Measurements from ENCODE around the gene SAMD4B.
"Not testable (repeated sequence)": the region's sequence is repeated elsewhere in the genome, so short reads cannot be mapped to it uniquely, and the experiment has no call there.

The SAMD4B gene

GRCh38 chr19:39369200-39369599 is 27.0 kb downstream of the SAMD4B start:
- no peak for DNase-seq (ENCODE audit: low read depth in 2 of 2)

DNA sequence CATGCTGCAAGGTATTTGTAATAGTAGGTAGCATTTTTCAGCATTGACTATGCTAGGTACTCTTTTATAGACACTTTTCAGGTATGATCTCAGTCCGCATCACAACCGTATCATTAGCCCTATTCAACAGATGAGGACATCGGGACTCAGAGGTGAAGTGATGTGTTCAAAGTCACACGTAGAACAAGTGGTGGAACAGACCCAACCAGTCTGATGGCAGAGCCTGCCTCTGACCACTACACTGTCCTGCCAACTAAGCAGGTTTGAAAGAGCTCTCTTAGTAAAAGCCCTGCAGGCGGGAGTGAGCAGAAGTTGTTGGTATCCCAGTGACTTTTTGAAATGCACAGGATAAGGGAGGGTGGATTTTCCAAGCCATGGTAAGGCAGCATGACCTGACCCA is 28.5 kb downstream of the SAMD4B start:
- DNase-seq (ENCODE audit: low read depth in 2 of 2): no peak

- DNase-seq (ENCODE audit: low read depth in 2 of 2): peak; percentile 92 to 93
Observed at GRCh38 chr19:39372047-39372802, 30.0 kb downstream of the SAMD4B start.

DNA sequence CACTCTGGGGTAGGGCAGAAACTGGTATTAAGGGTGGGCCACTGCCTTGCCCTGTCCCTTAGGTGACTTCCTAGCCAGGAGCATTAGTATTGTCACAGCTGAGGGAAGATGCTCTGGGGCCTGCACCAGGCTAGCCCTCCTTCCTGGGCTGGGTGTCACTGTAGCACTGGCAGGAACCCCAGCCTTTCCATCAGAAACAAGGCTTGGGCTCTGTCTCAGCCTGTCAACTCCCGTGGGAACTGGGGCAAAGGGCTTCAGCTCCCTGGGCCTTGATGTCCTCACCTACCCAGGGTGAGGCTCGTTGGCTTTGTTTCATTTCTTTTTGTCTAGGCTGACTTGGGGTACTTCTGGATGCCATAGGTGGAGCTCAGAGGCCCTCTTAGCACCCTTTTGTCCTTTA is 30.7 kb downstream of the SAMD4B start:
- DNase-seq (ENCODE audit: low read depth in 2 of 2): no peak

DNA sequence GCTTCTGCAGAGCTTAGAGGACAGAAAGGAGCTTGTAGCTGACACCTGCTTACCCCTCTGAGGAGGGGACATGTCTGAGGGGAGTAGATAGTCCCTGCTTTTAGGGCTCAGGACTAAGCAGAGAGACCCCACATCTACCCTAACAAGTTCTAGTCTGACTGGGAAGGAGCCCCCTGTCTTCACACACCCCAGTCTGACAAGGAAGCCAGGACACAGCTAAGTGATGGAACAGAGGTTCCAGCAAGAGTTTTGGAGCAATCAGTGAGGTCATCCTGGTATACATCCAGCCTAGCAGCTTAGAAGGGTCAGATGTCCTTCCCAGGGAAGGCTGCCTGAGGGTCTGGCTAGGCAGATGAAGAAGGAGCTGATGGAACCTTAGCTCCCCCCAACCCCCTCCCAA is 33.7 kb downstream of the SAMD4B start:
- DNase-seq (ENCODE audit: low read depth in 2 of 2): no peak

DNA sequence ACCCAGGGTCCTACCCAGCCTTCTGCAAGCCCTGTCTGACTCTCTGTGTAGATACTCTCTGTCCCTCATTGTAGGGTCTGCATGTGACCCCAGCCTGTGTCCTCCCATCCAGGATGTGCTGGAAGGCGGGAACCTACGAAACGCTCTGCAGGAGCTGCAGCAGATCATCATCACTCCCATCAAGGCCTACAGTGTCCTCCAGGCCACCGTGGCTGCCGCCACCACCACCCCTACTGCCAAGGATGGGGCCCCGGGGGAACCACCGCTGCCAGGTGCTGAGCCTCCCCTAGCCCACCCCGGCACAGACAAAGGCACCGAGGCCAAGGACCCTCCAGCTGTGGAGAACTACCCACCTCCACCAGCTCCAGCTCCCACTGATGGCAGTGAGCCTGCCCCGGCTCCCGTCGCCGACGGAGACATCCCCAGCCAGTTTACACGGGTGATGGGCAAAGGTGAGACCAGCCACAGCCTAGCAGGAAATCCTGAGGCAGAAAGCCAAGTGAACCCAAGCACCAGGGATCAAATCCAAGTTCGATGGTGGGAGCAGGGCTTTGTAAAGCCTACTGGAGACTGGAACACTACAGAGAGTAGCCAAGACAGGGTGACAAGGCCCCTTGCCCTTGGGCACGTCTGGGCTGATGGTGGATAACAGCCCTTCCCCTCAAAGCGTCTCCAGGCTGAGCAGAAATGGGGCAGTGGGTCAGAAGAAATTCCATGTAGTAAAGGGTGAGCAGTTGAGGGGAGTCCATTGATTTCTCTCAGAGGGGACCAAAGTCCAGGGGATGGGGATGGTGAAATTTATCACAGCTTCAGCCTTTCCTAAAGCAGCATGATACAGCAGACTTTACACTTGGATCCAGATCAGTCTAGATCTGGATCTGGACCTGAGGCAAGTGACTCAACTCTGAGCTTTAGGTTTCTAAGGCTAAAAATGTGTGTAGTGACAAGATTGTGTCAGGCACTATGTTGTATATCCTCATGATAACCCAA is 35.4 kb downstream of the SAMD4B start:
- no peak for DNase-seq (ENCODE audit: low read depth in 2 of 2)

GRCh38 chr19:39379366-39379765 is 37.1 kb downstream of the SAMD4B start:
- DNase-seq (ENCODE audit: low read depth in 2 of 2): not testable (repeated sequence)

- DNase-seq (ENCODE audit: low read depth in 2 of 2): no peak
Observed at GRCh38 chr19:39379865-39380396, 37.7 kb downstream of the SAMD4B start.

- DNase-seq (ENCODE audit: low read depth in 2 of 2): no peak
Observed at GRCh38 chr19:39380521-39381502, 38.6 kb downstream of the SAMD4B start.

GRCh38 chr19:39381910-39382611 is 39.8 kb downstream of the SAMD4B start:
- DNase-seq (ENCODE audit: low read depth in 2 of 2): no peak

DNA sequence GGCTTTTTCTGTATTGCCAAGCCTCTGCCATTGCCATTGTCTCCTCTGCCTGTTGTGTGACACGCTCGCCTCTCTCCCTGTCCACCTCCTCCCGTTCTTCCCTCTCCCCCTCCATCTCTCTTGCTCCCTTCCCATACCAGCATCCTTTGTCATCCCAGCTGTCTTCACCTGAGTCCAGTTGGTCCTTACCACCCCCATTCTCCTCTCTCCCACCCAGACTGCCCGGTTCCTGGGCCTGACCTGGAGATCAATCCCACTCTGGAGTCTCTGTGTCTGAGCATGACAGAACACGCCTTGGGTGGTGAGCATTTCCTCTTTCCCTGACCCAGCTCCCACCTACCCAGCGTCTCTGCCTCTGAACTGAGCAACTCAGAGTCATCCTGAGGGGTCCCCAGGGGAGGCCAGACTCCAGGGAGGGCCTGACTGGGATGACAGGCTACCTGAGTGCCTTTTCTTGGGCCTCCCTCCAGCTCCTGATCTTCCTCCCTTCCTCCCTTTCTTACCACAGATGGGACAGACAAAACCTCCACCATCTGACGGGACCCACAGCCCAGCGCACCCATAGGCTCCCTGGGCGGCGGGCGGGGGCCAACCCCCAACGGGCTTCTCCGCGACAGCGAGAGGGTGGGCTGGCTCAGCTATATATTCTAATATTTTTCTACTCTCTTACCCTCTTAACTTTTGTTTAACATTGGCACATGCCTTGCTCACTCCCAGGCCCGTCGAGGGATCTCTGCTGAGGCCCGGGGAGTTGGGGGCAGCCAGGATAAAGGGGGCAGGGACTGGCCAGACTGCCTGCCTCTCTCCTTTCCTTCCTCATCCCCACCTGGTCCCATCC is 41.0 kb downstream of the SAMD4B start:
- no peak for DNase-seq (ENCODE audit: low read depth in 2 of 2)

DNA sequence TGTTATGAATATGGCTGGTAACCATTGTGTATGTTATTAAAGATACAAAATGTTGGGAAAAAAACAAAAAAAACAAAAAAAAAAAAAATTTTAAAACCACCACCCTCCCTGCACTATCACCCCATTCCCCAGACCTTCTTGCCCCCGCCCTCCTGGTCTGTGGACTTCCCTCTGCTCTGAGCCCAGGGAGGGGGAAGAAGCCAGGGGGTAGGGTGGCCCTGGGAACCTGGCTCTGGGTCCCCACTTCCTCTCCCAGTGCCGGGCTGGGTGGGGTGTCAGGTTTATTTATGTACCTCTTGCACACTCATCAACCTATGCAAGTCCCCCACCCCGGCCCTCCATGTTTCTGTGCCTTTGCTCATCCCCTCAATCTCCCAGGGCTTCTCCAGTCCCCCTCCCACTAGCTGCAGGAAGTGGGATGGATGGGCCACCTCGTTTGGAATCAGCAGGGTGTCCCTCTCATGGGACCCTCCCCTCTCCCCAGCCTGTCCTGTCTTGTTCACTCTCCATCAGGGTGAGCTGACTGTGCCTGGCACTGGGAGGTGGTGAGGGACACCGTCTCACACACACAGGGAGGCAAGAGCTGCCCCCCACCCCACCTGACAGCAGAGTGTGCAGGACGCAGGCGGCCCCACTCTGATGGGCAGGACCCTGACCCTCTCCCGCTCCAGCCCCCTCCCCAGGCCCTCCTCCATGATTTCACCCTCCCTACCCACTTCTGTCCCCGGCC is 42.8 kb downstream of the SAMD4B start:
- no peak for DNase-seq (ENCODE audit: low read depth in 2 of 2)

GRCh38 chr19:39385629-39386411 is 43.6 kb downstream of the SAMD4B start:
- DNase-seq (ENCODE audit: low read depth in 2 of 2): no peak

DNA sequence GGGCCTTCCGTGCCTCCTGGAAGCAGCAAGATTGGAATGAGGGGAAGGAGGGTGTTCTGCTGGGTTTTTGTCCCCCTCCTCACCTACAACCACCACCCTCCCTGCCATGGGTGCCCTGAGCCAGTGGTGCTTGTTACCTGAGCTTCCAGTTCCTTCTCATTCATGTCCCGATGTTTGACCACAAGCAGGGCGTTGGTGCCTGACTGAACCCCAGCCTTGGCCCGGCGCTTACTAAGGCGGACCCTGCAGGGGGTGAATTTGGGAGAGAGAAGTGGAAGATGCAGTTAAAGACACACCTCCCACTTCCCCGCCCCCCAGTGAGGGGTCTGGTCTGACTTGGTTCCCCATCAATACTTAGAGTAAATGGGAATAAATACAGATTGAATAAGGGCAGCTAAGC is 44.3 kb downstream of the SAMD4B start:
- DNase-seq (ENCODE audit: low read depth in 2 of 2): no peak

DNA sequence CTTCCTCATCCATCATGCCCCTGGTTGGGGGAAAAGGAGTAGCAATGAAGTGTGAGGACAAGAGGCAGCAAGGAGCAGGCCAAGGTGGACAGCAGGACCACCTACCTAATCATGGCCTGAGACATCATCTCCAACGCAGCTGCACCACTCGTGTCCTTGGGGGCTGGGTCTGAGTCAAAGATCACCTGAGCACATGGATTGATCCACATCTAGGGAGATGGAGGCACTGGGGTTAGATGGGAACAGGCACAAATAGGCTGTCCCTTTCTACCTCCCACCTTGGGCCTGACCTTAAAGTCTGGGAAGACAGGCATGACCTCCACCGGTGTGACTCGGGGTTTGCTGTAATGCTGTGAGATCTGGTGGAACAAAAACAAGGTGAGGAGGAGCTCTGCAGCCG is 46.4 kb downstream of the SAMD4B start:
- DNase-seq (ENCODE audit: low read depth in 2 of 2): no peak

DNA sequence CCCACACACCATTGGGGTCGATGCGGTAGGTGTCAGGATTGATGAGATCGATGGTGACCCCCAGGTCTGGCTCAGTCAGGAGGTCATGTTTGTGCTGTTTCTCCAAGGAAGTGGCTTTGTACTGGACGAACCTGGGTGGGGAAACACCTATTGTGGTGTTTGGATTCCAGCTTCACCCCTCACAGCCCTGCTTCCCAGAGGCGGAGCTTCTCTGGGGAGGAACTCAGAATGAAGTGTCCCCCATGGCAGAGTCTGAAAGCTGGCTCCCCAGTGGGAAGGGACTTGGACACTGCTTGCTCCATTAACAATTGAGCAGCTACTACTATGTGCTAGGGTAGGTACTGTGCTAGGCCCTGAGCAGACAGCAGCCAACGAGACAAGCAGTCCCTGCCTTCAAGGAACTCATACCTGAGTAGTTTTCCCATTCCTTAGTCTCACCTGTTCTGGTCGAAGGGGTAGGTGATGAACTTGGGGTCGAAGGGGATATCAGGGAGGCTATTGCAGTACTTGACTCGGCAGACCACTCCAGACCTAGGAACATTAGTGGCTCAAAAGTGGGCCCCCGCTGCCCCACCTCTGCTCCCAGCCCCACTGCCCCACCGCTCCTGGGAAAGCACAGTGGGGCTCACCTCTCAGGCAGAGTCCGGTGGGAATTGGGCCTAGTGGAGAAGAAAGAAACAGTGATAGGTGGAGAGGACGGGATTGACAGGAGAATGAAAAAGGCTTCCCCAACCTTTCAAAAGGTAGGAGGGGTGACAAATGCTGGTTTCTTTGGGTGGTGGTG is 47.6 kb downstream of the SAMD4B start:
- no peak for DNase-seq (ENCODE audit: low read depth in 2 of 2)

DNA sequence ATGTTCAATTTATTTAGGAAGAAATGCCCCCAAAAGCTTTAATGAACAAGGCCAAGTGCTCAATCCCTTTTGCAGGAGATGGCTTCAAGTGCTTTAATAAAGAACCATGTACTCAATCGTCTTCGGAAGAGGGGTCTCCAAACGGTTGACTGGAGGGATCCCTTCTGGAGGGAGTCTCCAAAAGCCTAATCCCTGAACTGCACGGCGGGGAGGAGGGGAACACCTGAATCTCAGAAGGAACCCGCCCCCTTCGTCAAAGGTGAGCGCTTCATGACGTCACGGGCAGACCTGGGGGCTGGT is 48.2 kb downstream of the SAMD4B start:
- no peak for DNase-seq (ENCODE audit: low read depth in 2 of 2)
